ENCODE measurements around the gene DRC3.
A peak's percentile ranks its signal among the peaks of the same experiment; 100 is the strongest.

Gene DRC3

GRCh38 chr17:17983776-17984175, 11.1 kb downstream of the DRC3 start:
- Histone ChIP-seq H3K4ac (ENCODE audit: low read length) (no peak overlapping the region), H3K18ac (ENCODE audit: low read length) (no peak overlapping the region), H3K14ac (ENCODE audit: low read length) (no peak overlapping the region), H3K4me3 (ENCODE audit: low read length in 2 of 2) (no peak overlapping the region), H3K9ac (ENCODE audit: low read depth, low read length, poor library complexity) (no peak overlapping the region), H2BK120ac (ENCODE audit: low read depth, low read length) (no peak overlapping the region), H4K8ac (ENCODE audit: low read depth, low read length) (no peak overlapping the region), H3K4me1 (ENCODE audit: control insufficient read depth in 2 of 2, insufficient read depth in 1 of 2, low read depth in 1 of 2, low read length in 2 of 2) (peaks cover 0 to 2% of the 10 kb centered on the region in 2 donors), H2BK5ac (ENCODE audit: low read length) (no peak overlapping the region), H2BK12ac (ENCODE audit: low read length) (no peak overlapping the region), H3K23ac (ENCODE audit: low read depth, low read length, poor library complexity) (no peak overlapping the region), H2AFZ (ENCODE audit: low read length) (no peak overlapping the region), H3K36me3 (replicated peaks in 1 of 2; ENCODE audit: control insufficient read depth in 2 of 2, insufficient read depth in 2 of 2, low read length in 2 of 2) (no peaks in the 10 kb centered on the region), H2BK15ac (ENCODE audit: low read length) (no peak overlapping the region), H3K27me3 (ENCODE audit: control insufficient read depth in 3 of 3, insufficient read depth in 3 of 3, low read depth in 1 of 3, low read length in 3 of 3) (peaks cover 0 to 6% (median 1%) of the 10 kb centered on the region in 3 experiments), H3K9me3 (replicated peaks in 1 of 2; ENCODE audit: control insufficient read depth in 2 of 2, insufficient read depth in 1 of 2, low read depth in 1 of 2, low read length in 2 of 2) (no peaks in the 10 kb centered on the region), H4K91ac (ENCODE audit: low read depth, low read length, poor library complexity) (no peak overlapping the region), H3K79me1 (ENCODE audit: low read depth, low read length) (no peaks in the 10 kb centered on the region), H3K4me2 (ENCODE audit: insufficient read depth, low read length, poor library complexity, severe bottlenecking) (no peak overlapping the region), H2AK5ac (ENCODE audit: low read depth, low read length) (no peak overlapping the region), H3K27ac (replicated peaks; ENCODE audit: low read length) (no peak overlapping the region)
- no peak for DNase-seq (ENCODE audit: low spot score)
- no CpG with 5 or more reads among the region's 6 CpGs for WGBS, 2 donors (ENCODE audit: extremely low coverage in 2 of 2, insufficient read length in 2 of 2, insufficient replicate concordance in 1 of 2)

- H4K8ac ChIP-seq (ENCODE audit: low read depth, low read length): no peak overlapping the region
- no peak overlapping the region for H3K9ac ChIP-seq (ENCODE audit: low read depth, low read length, poor library complexity)
- H3K18ac ChIP-seq (ENCODE audit: low read length): no peak overlapping the region
- H3K23ac ChIP-seq (ENCODE audit: low read depth, low read length, poor library complexity): no peak overlapping the region
- no peaks in the 10 kb centered on the region for H3K36me3 ChIP-seq (replicated peaks in 1 of 2; ENCODE audit: control insufficient read depth in 2 of 2, insufficient read depth in 2 of 2, low read length in 2 of 2)
- H3K4me2 ChIP-seq (ENCODE audit: insufficient read depth, low read length, poor library complexity, severe bottlenecking): no peak overlapping the region
- WGBS, 2 donors (ENCODE audit: extremely low coverage in 2 of 2, insufficient read length in 2 of 2, insufficient replicate concordance in 1 of 2): no CpG with 5 or more reads among the region's 2 CpGs
- no peak overlapping the region for H2BK5ac ChIP-seq (ENCODE audit: low read length)
- no peak for DNase-seq (ENCODE audit: low spot score)
- no peak overlapping the region for H2BK12ac ChIP-seq (ENCODE audit: low read length)
- H3K27me3 ChIP-seq (ENCODE audit: control insufficient read depth in 3 of 3, insufficient read depth in 3 of 3, low read depth in 1 of 3, low read length in 3 of 3): peaks cover 0 to 10% (median 0%) of the 10 kb centered on the region in 3 experiments
- H3K79me1 ChIP-seq (ENCODE audit: low read depth, low read length): no peaks in the 10 kb centered on the region
- peaks cover 0 to 2% of the 10 kb centered on the region in 2 donors for H3K4me1 ChIP-seq (ENCODE audit: control insufficient read depth in 2 of 2, insufficient read depth in 1 of 2, low read depth in 1 of 2, low read length in 2 of 2)
- no peak overlapping the region for H3K14ac ChIP-seq (ENCODE audit: low read length)
- no peak overlapping the region for H3K27ac ChIP-seq (replicated peaks; ENCODE audit: low read length)
- no peak overlapping the region for H3K4ac ChIP-seq (ENCODE audit: low read length)
- H2AK5ac ChIP-seq (ENCODE audit: low read depth, low read length): no peak overlapping the region
- H2AFZ ChIP-seq (ENCODE audit: low read length): no peak overlapping the region
- H2BK15ac ChIP-seq (ENCODE audit: low read length): peak overlapping the region; percentile 15
- no peaks in the 10 kb centered on the region for H3K9me3 ChIP-seq (replicated peaks in 1 of 2; ENCODE audit: control insufficient read depth in 2 of 2, insufficient read depth in 1 of 2, low read depth in 1 of 2, low read length in 2 of 2)
- H4K91ac ChIP-seq (ENCODE audit: low read depth, low read length, poor library complexity): no peak overlapping the region
- H2BK120ac ChIP-seq (ENCODE audit: low read depth, low read length): peak overlapping the region; percentile 77
- H3K4me3 ChIP-seq (ENCODE audit: low read length in 2 of 2): peak overlapping the region in 1 of 2 donors; percentile 32
Observed at GRCh38 chr17:17985153-17985552, 12.5 kb downstream of the DRC3 start.

- no peak overlapping the region for H4K91ac ChIP-seq (ENCODE audit: low read depth, low read length, poor library complexity)
- H3K4me2 ChIP-seq (ENCODE audit: insufficient read depth, low read length, poor library complexity, severe bottlenecking): no peak overlapping the region
- H3K4me1 ChIP-seq (ENCODE audit: control insufficient read depth in 2 of 2, insufficient read depth in 1 of 2, low read depth in 1 of 2, low read length in 2 of 2): peaks cover 0 to 2% of the 10 kb centered on the region in 2 donors
- H4K8ac ChIP-seq (ENCODE audit: low read depth, low read length): no peak overlapping the region
- H3K4me3 ChIP-seq (ENCODE audit: low read length in 2 of 2): peak overlapping the region in 1 of 2 donors; percentile 32
- WGBS, 2 donors (ENCODE audit: extremely low coverage in 2 of 2, insufficient read length in 2 of 2, insufficient replicate concordance in 1 of 2): no CpG with 5 or more reads among the region's 3 CpGs
- no peak overlapping the region for H3K4ac ChIP-seq (ENCODE audit: low read length)
- DNase-seq (ENCODE audit: low spot score): no peak
- H3K27ac ChIP-seq (replicated peaks; ENCODE audit: low read length): no peak overlapping the region
- peaks cover 0 to 12% (median 0%) of the 10 kb centered on the region in 3 experiments for H3K27me3 ChIP-seq (ENCODE audit: control insufficient read depth in 3 of 3, insufficient read depth in 3 of 3, low read depth in 1 of 3, low read length in 3 of 3)
- H2BK5ac ChIP-seq (ENCODE audit: low read length): no peak overlapping the region
- peak overlapping the region; percentile 15 for H2BK15ac ChIP-seq (ENCODE audit: low read length)
- no peak overlapping the region for H2AK5ac ChIP-seq (ENCODE audit: low read depth, low read length)
- no peak overlapping the region for H3K9ac ChIP-seq (ENCODE audit: low read depth, low read length, poor library complexity)
- peak overlapping the region; percentile 77 for H2BK120ac ChIP-seq (ENCODE audit: low read depth, low read length)
- H2BK12ac ChIP-seq (ENCODE audit: low read length): no peak overlapping the region
- no peak overlapping the region for H2AFZ ChIP-seq (ENCODE audit: low read length)
- no peak overlapping the region for H3K23ac ChIP-seq (ENCODE audit: low read depth, low read length, poor library complexity)
- H3K18ac ChIP-seq (ENCODE audit: low read length): no peak overlapping the region
- no peaks in the 10 kb centered on the region for H3K9me3 ChIP-seq (replicated peaks in 1 of 2; ENCODE audit: control insufficient read depth in 2 of 2, insufficient read depth in 1 of 2, low read depth in 1 of 2, low read length in 2 of 2)
- H3K36me3 ChIP-seq (replicated peaks in 1 of 2; ENCODE audit: control insufficient read depth in 2 of 2, insufficient read depth in 2 of 2, low read length in 2 of 2): no peaks in the 10 kb centered on the region
- no peak overlapping the region for H3K14ac ChIP-seq (ENCODE audit: low read length)
- H3K79me1 ChIP-seq (ENCODE audit: low read depth, low read length): no peaks in the 10 kb centered on the region
Observed at GRCh38 chr17:17985555-17985954, 12.9 kb downstream of the DRC3 start.

- no peak overlapping the region for H3K27ac ChIP-seq (replicated peaks; ENCODE audit: low read length)
- no CpG with 5 or more reads among the region's 7 CpGs for WGBS, 2 donors (ENCODE audit: extremely low coverage in 2 of 2, insufficient read length in 2 of 2, insufficient replicate concordance in 1 of 2)
Observed at GRCh38 chr17:17987187-17987896, 14.7 kb downstream of the DRC3 start.

More at GRCh38 chr17:17987187-17987896, 14.7 kb downstream of the DRC3 start:
- H2BK15ac ChIP-seq (ENCODE audit: low read length): no peak overlapping the region
- H3K4ac ChIP-seq (ENCODE audit: low read length): no peak overlapping the region
- H2AK5ac ChIP-seq (ENCODE audit: low read depth, low read length): no peak overlapping the region
- H2BK5ac ChIP-seq (ENCODE audit: low read length): no peak overlapping the region
- H2BK120ac ChIP-seq (ENCODE audit: low read depth, low read length): no peak overlapping the region
- no peak overlapping the region for H3K9ac ChIP-seq (ENCODE audit: low read depth, low read length, poor library complexity)
- no peak overlapping the region for H3K14ac ChIP-seq (ENCODE audit: low read length)
- H3K36me3 ChIP-seq (replicated peaks in 1 of 2; ENCODE audit: control insufficient read depth in 2 of 2, insufficient read depth in 2 of 2, low read length in 2 of 2): no peaks in the 10 kb centered on the region
- no peak overlapping the region for H3K4me3 ChIP-seq (ENCODE audit: low read length in 2 of 2)
- H4K91ac ChIP-seq (ENCODE audit: low read depth, low read length, poor library complexity): no peak overlapping the region
- H3K4me2 ChIP-seq (ENCODE audit: insufficient read depth, low read length, poor library complexity, severe bottlenecking): no peak overlapping the region
- no peak for DNase-seq (ENCODE audit: low spot score)
- no peaks in the 10 kb centered on the region for H3K79me1 ChIP-seq (ENCODE audit: low read depth, low read length)
- no peak overlapping the region for H3K18ac ChIP-seq (ENCODE audit: low read length)
- no peak overlapping the region for H4K8ac ChIP-seq (ENCODE audit: low read depth, low read length)
- H3K27me3 ChIP-seq (ENCODE audit: control insufficient read depth in 3 of 3, insufficient read depth in 3 of 3, low read depth in 1 of 3, low read length in 3 of 3): peaks cover 0 to 12% (median 0%) of the 10 kb centered on the region in 3 experiments
- peaks cover 0 to 2% of the 10 kb centered on the region in 2 donors for H3K4me1 ChIP-seq (ENCODE audit: control insufficient read depth in 2 of 2, insufficient read depth in 1 of 2, low read depth in 1 of 2, low read length in 2 of 2)
- no peaks in the 10 kb centered on the region for H3K9me3 ChIP-seq (replicated peaks in 1 of 2; ENCODE audit: control insufficient read depth in 2 of 2, insufficient read depth in 1 of 2, low read depth in 1 of 2, low read length in 2 of 2)
- no peak overlapping the region for H2BK12ac ChIP-seq (ENCODE audit: low read length)
- no peak overlapping the region for H3K23ac ChIP-seq (ENCODE audit: low read depth, low read length, poor library complexity)
- H2AFZ ChIP-seq (ENCODE audit: low read length): no peak overlapping the region

Data from neuronal stem cell (in vitro differentiated cells).